Measurements from ENCODE around the gene XXYLT1. TPM values are rescaled to one million over a fixed set of nuclear protein-coding genes. Genes with fewer than 3 reads are reported as not detected.

XXYLT1 gene
- total RNA-seq, 1 donor from 2014 or later, result 8.8 TPM

GRCh38 chr3:195251336-195252065 is 19.5 kb downstream of the XXYLT1 start:
- no peak for DNase-seq (ENCODE audit: low spot score)

- no peak for DNase-seq (ENCODE audit: low spot score)
These were observed 20.3 kb downstream of the XXYLT1 start for GRCh38 chr3:195250473-195251251.

GRCh38 chr3:195249858-195250464 is 21.0 kb downstream of the XXYLT1 start:
- no peak for DNase-seq (ENCODE audit: low spot score)

GRCh38 chr3:195249057-195249770 is 21.7 kb downstream of the XXYLT1 start:
- DNase-seq (ENCODE audit: low spot score), result no peak

GRCh38 chr3:195248281-195248680 is 22.7 kb downstream of the XXYLT1 start:
- DNase-seq (ENCODE audit: low spot score), result no peak

GRCh38 chr3:195247863-195248189 is 23.1 kb downstream of the XXYLT1 start:
- DNase-seq (ENCODE audit: low spot score), result no peak

- DNase-seq (ENCODE audit: low spot score), result no peak
These were observed 23.7 kb downstream of the XXYLT1 start for GRCh38 chr3:195247086-195247862.

- no peak for DNase-seq (ENCODE audit: low spot score)
These were observed 24.4 kb downstream of the XXYLT1 start for GRCh38 chr3:195246581-195246995.

GRCh38 chr3:195245531-195245951 is 25.4 kb downstream of the XXYLT1 start:
- no peak for DNase-seq (ENCODE audit: low spot score)

- no peak for DNase-seq (ENCODE audit: low spot score)
These were observed 29.2 kb downstream of the XXYLT1 start for GRCh38 chr3:195241592-195242355.

- no peak for DNase-seq (ENCODE audit: low spot score)
These were observed 30.0 kb downstream of the XXYLT1 start for GRCh38 chr3:195240939-195241338.

GRCh38 chr3:195240171-195240701 is 30.7 kb downstream of the XXYLT1 start:
- DNase-seq (ENCODE audit: low spot score), result no peak

- DNase-seq (ENCODE audit: low spot score), result no peak
These were observed 31.8 kb downstream of the XXYLT1 start for GRCh38 chr3:195239121-195239520.

- no peak for DNase-seq (ENCODE audit: low spot score)
These were observed 32.3 kb downstream of the XXYLT1 start for GRCh38 chr3:195238586-195239118.

- no peak for DNase-seq (ENCODE audit: low spot score)
These were observed 32.8 kb downstream of the XXYLT1 start for GRCh38 chr3:195238081-195238571.

GRCh38 chr3:195236801-195237570 is 34.0 kb downstream of the XXYLT1 start:
- no peak for DNase-seq (ENCODE audit: low spot score)

- no peak for DNase-seq (ENCODE audit: low spot score)
These were observed 34.7 kb downstream of the XXYLT1 start for GRCh38 chr3:195236076-195236798.

- DNase-seq (ENCODE audit: low spot score), result no peak
These were observed 40.7 kb downstream of the XXYLT1 start for GRCh38 chr3:195230244-195230643.
